GM21447 (cell line): ENCODE results near the gene HAUS6.
"Not testable (repeated sequence)": the region's sequence is repeated elsewhere in the genome, so short reads cannot be mapped to it uniquely, and the experiment has no call there.

Experiments used
- ATAC-seq: cut with Tn5 transposase; IDR thresholded peaks from one replicate; pipeline ENCODE4 v1.9.1; 2021; ENCODE audit not compliant: unreplicated experiment

The HAUS6 gene

GRCh38 chr9:19036611-19037010, 66.1 kb downstream of the HAUS6 start:
- ATAC-seq, result no peak

- ATAC-seq, result no peak
Measured at GRCh38 chr9:19033015-19033414, 69.7 kb downstream of the HAUS6 start, which contains the start of gene SAXO1. TSS of gene SAXO1 (minus strand) at chr9:19033209. CDS start at chr9:19032908, 301 bp downstream.

DNA sequence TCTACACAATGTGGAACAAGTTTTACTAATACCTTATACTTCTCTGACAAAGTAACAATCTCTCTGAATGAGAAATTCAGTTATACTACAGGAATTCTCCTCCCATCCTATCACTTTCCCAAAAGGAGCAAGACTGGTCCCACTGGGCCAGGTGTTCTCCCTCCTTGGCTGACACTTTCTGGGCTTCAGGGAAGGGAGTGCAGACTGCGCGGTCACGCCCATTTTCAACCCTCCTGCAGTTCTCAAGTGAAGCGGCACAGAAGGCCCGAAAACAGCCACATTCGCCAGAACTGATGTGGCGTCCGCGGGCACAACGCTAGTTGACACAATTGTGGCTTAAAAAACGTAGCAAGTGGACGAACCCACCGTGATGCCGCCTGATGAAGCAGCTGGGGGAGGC, 70.3 kb downstream of the HAUS6 start:
- no peak for ATAC-seq

- peak; percentile 66 for ATAC-seq
Measured at GRCh38 chr9:19030899-19031298, 71.8 kb downstream of the HAUS6 start.

- peak; percentile 65 for ATAC-seq
Measured at GRCh38 chr9:19028835-19029451, 73.8 kb downstream of the HAUS6 start.

DNA sequence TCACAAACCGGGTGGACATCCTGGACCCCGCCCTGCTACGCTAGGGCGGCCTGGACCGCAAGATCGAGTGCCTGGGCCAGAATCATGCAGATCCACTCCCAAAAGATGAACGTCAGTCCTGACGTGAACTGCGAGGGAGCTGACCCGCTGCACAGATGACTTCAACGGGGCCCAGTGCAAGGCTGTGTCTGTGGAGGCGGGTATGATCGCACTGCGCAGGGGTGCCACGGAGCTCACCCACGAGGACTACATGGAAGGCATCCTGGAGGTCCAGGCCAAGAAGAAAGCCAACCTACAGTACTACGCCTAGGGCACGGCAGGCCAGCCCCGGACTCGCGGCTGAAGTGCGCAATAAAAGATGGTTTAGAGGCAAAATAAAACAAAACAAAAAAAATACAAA, 74.9 kb downstream of the HAUS6 start:
- no peak for ATAC-seq

GRCh38 chr9:19026375-19026774, 76.3 kb downstream of the HAUS6 start:
- no peak for ATAC-seq

- ATAC-seq, result no peak
Measured at GRCh38 chr9:19023078-19023477, 79.6 kb downstream of the HAUS6 start.

- no peak for ATAC-seq
Measured at GRCh38 chr9:19022206-19022605, 80.5 kb downstream of the HAUS6 start.

DNA sequence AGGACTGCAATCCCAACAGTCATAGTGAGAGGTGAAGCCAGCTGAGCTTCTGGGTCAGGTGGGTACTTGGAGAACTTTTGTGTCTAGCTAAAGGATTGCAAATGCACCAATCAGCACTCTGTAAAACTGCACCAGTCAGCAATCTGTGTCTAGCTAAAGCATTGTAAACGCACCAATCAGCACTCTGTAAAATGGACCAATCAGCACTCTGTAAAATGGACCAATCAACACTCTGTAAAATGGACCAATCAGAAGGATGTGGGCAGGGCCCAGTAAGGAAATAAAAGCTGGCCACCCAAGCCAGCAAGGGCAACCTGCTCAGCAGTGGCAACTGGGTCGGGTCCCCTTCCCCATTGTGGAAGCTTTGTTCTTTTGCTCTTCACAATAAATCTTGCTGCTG, 81.1 kb downstream of the HAUS6 start:
- ATAC-seq, result not testable (repeated sequence)

DNA sequence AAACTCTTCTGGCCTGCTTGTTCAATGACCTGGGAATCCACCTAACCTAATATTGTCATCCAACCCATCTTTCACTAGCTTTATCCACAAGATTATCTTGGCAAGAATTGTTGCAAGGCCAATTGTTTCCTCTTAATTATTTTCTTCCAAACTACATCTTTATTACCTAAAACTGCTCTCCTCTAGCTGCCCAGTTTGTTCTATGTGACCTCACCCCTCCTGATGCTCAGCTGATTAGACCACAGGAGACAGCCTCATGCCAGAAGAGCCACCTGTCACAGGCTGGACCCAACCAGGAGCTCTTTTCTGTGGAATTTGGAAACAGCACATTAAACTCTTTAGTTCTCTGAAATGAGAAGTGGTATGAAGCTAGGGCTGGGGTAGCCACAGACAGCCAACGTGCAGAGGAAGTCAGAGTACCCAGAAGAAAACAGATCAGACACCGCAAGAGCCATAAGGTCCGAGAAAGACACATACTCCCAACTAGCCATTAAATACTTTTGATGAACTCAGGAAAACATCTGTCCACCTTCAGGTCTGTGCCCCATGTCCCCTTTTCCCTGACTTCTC, 81.7 kb downstream of the HAUS6 start:
- no peak for ATAC-seq

GRCh38 chr9:19018201-19018600, 84.5 kb downstream of the HAUS6 start:
- no peak for ATAC-seq

GRCh38 chr9:19009391-19009965, 93.2 kb downstream of the HAUS6 start:
- no peak for ATAC-seq
